Activated CD4-positive, alpha-beta T cell treated with anti-CD3 and anti-CD28 coated beads for 36 hours (primary cell): Measurements from ENCODE around the gene HYAL2. TPM values are rescaled to one million over a fixed set of nuclear protein-coding genes. Genes with fewer than 3 reads are reported as not detected.

Source experiments
- ATAC-seq: fragments of 200-7000 bp; cut with Tn5 transposase; one replicate; pipeline ENCODE4 v1.10.0; 2021; ENCODE audit warnings: mild to moderate bottlenecking, moderate library complexity
- CTCF ChIA-PET: fragments of 350-600 bp; sonication (Branson Sonifier 250); formaldehyde crosslinking; loops from one replicate; lab custom pipeline; 2021; ENCODE audit warnings: antibody characterized with exemption; lab: Charles Lee
- POLR2A ChIA-PET: fragments of 350-600 bp; sonication (Branson Sonifier 250); formaldehyde crosslinking; loops from one replicate; lab custom pipeline; 2021; ENCODE audit warnings: antibody characterized with exemption, inconsistent platforms; lab: Charles Lee
- DNase-seq: peaks from one replicate; pipeline ENCODE4 v3.0.0-alpha.2; 2020
- H3K27ac Mint-ChIP-seq: one replicate; pipeline ENCODE4 v1.8.0; 2021; ENCODE audit warnings: mixed read lengths
- H3K27me3 Mint-ChIP-seq: one replicate; pipeline ENCODE4 v1.8.0; 2021; ENCODE audit warnings: mixed read lengths
- H3K36me3 Mint-ChIP-seq: one replicate; pipeline ENCODE4 v1.8.0; 2021; ENCODE audit warnings: low read depth, mixed read lengths
- H3K4me1 Mint-ChIP-seq: one replicate; pipeline ENCODE4 v1.8.0; 2021; ENCODE audit warnings: mixed read lengths
- H3K4me3 Mint-ChIP-seq: one replicate; pipeline ENCODE4 v1.8.0; 2021; ENCODE audit warnings: mild to moderate bottlenecking, moderate library complexity, mixed read lengths
- H3K9me3 Mint-ChIP-seq: one replicate; pipeline ENCODE4 v1.8.0; 2021; ENCODE audit warnings: low read depth, mixed read lengths
- intact Hi-C, 2 experiments: fragments of 100-400 bp; cut with DNase I in 1 of 2; cut with micrococcal nuclease in 1 of 2; formaldehyde crosslinking; loops; one replicate each; pipeline versions ENCODE4 v1.14.2 to v1.15.1; 2022 to 2024; cut with DNase I, micrococcal nuclease
- total RNA-seq, 2 experiments: library from RNA; stranded (reverse); gene quantifications; one replicate each; pipeline ENCODE4 v1.2.3, GENCODE V29; 2021

HYAL2 gene
- 1 to 10 TPM; 4.7 to 5.1 TPM for total RNA-seq

- peak within 1 kb of the TSS; percentile 85 for H3K27ac Mint-ChIP-seq
- H3K36me3 Mint-ChIP-seq, result no peaks in the 10 kb centered on the region
- H3K27me3 Mint-ChIP-seq, result no peaks in the 10 kb centered on the region
- H3K4me3 Mint-ChIP-seq, result peak within 1 kb of the TSS; percentile 70
- ChIA-PET POLR2A (interaction anchor here (1.0 kb wide), 1 partner anchor 23 kb away, joined by 3 read pairs; the partner anchor contains the start of genes HYAL3 and NAA80), CTCF (interaction anchor here (0.7 to 3.4 kb wide), 4 partner anchors 9 to 59 kb away, joined by 3 to 27 read pairs (median 6); partner anchors contain the start of gene IFRD2)
- DNase-seq (no peak), ATAC-seq (no peak)
- peaks cover 36% of the 10 kb centered on the region for H3K4me1 Mint-ChIP-seq
- no peaks in the 10 kb centered on the region for H3K9me3 Mint-ChIP-seq
- intact Hi-C loops, result loop anchor here in 1 of 2 experiments (10.0 kb wide), 1 partner anchor 48 kb away; the partner anchor contains the start of gene LSMEM2
These were observed at the start of gene HYAL2 for GRCh38 chr3:50322386-50323091. Gene HYAL2, minus strand, starts transcription at chr3:50322745. Its CDS starts 2,256 bp downstream, at chr3:50320489.

- ATAC-seq (peak; percentile 10), DNase-seq (no peak)
- H3K4me3 Mint-ChIP-seq, result no peak overlapping the region
- H3K9me3 Mint-ChIP-seq, result no peaks in the 10 kb centered on the region
- intact Hi-C loops, result no loop called here
- H3K36me3 Mint-ChIP-seq, result no peaks in the 10 kb centered on the region
- H3K27ac Mint-ChIP-seq, result no peak overlapping the region
- peaks cover 11% of the 10 kb centered on the region for H3K4me1 Mint-ChIP-seq
- POLR2A ChIA-PET, result no interaction called here
- CTCF ChIA-PET, result no interaction called here
- H3K27me3 Mint-ChIP-seq, result no peaks in the 10 kb centered on the region
These were observed 48.7 kb upstream of the HYAL2 start for GRCh38 chr3:50371133-50371685.

GRCh38 chr3:50370594-50370993 lies 48.0 kb upstream of the HYAL2 start:
- intact Hi-C loops, result no loop called here
- H3K36me3 Mint-ChIP-seq, result no peaks in the 10 kb centered on the region
- no peaks in the 10 kb centered on the region for H3K9me3 Mint-ChIP-seq
- CTCF ChIA-PET, result interaction anchor here (0.7 kb wide), 2 partner anchors 94 to 172 kb away, joined by 3 to 4 read pairs; no protein-coding TSS in a partner anchor
- H3K4me3 Mint-ChIP-seq, result no peak overlapping the region
- DNase-seq, result no peak
- no peak overlapping the region for H3K27ac Mint-ChIP-seq
- H3K4me1 Mint-ChIP-seq, result peaks cover 18% of the 10 kb centered on the region
- POLR2A ChIA-PET, result no interaction called here
- peak; percentile 35 for ATAC-seq
- H3K27me3 Mint-ChIP-seq, result no peaks in the 10 kb centered on the region

- Mint-ChIP-seq H3K27me3 (no peaks in the 10 kb centered on the region), H3K9me3 (no peaks in the 10 kb centered on the region), H3K36me3 (no peaks in the 10 kb centered on the region), H3K4me1 (peaks cover 20% of the 10 kb centered on the region), H3K4me3 (no peak overlapping the region), H3K27ac (no peak overlapping the region)
- intact Hi-C loops, result no loop called here
- ATAC-seq (no peak), DNase-seq (no peak)
- ChIA-PET CTCF (no interaction called here), POLR2A (no interaction called here)
These were observed 46.6 kb upstream of the HYAL2 start for GRCh38 chr3:50369012-50369670.

- intact Hi-C loops, result loop anchor here (1.0 to 2.0 kb wide), 8 partner anchors 15 to 250 kb away; partner anchors contain the start of genes CYB561D2 (in 2 of the 2), NPRL2 (in 2 of the 2), C3orf18 (in 1 of the 2) and HYAL3 (in 1 of the 2)
- Mint-ChIP-seq H3K27ac (peak overlapping the region; percentile 74), H3K36me3 (no peaks in the 10 kb centered on the region), H3K9me3 (no peaks in the 10 kb centered on the region), H3K4me1 (peaks cover 12% of the 10 kb centered on the region), H3K27me3 (no peaks in the 10 kb centered on the region), H3K4me3 (peak overlapping the region; percentile 72)
- DNase-seq, result no peak
- CTCF ChIA-PET, result interaction anchor here (0.6 to 1.1 kb wide), 6 partner anchors 21 to 1438 kb away, joined by 3 to 4 read pairs (median 3); partner anchors contain the start of genes HYAL3 and NAA80
- no peak for ATAC-seq
- POLR2A ChIA-PET, result no interaction called here
These were observed 43.3 kb upstream of the HYAL2 start for GRCh38 chr3:50365842-50366220.

GRCh38 chr3:50365080-50365841 lies 42.7 kb upstream of the HYAL2 start:
- no peaks in the 10 kb centered on the region for H3K9me3 Mint-ChIP-seq
- peak overlapping the region; percentile 72 for H3K4me3 Mint-ChIP-seq
- DNase-seq (peak; percentile 98), ATAC-seq (peak; percentile 99)
- H3K36me3 Mint-ChIP-seq, result no peaks in the 10 kb centered on the region
- POLR2A ChIA-PET, result no interaction called here
- peaks cover 13% of the 10 kb centered on the region for H3K4me1 Mint-ChIP-seq
- CTCF ChIA-PET, result interaction anchor here (0.6 to 1.1 kb wide), 7 partner anchors 21 to 1438 kb away, joined by 3 to 4 read pairs (median 3); partner anchors contain the start of genes HYAL3 and NAA80
- H3K27ac Mint-ChIP-seq, result peak overlapping the region; percentile 74
- intact Hi-C loops, result loop anchor here (1.0 to 2.0 kb wide), 8 partner anchors 14 to 251 kb away; partner anchors contain the start of genes CYB561D2 (in 2 of the 2), NPRL2 (in 2 of the 2), C3orf18 (in 1 of the 2) and HYAL3 (in 1 of the 2)
- no peaks in the 10 kb centered on the region for H3K27me3 Mint-ChIP-seq

- ATAC-seq, result peak; percentile 18
- CTCF ChIA-PET, result interaction anchor here (0.6 to 1.1 kb wide), 4 partner anchors 20 to 288 kb away, joined by 3 to 4 read pairs (median 4); no protein-coding TSS in a partner anchor
These were observed 42.1 kb upstream of the HYAL2 start for GRCh38 chr3:50364573-50365079.

GRCh38 chr3:50359760-50360110 lies 37.2 kb upstream of the HYAL2 start:
- ATAC-seq, result peak; percentile 21

More at GRCh38 chr3:50364573-50365079, 42.1 kb upstream of the HYAL2 start:
- peak overlapping the region; percentile 37 for H3K27ac Mint-ChIP-seq
- no peak for DNase-seq
- H3K4me1 Mint-ChIP-seq, result peaks cover 19% of the 10 kb centered on the region
- H3K9me3 Mint-ChIP-seq, result no peaks in the 10 kb centered on the region
- no peaks in the 10 kb centered on the region for H3K36me3 Mint-ChIP-seq
- peak overlapping the region; percentile 72 for H3K4me3 Mint-ChIP-seq
- POLR2A ChIA-PET, result no interaction called here
- no peaks in the 10 kb centered on the region for H3K27me3 Mint-ChIP-seq
- intact Hi-C loops, result loop anchor here (1.0 to 2.0 kb wide), 8 partner anchors 14 to 252 kb away; partner anchors contain the start of genes CYB561D2 (in 2 of the 2), NPRL2 (in 2 of the 2), C3orf18 (in 1 of the 2) and HYAL3 (in 1 of the 2)

GRCh38 chr3:50358911-50359759 lies 36.6 kb upstream of the HYAL2 start, which contains the start of gene TMEM115:
Gene TMEM115, minus strand, starts transcription at chr3:50359521. Its CDS starts 458 bp downstream, at chr3:50359063.
- peak within 1 kb of the TSS; percentile 91 for H3K4me3 Mint-ChIP-seq
- intact Hi-C loops, result loop anchor here (1.0 to 10.0 kb wide), 11 partner anchors 8 to 1026 kb away; partner anchors contain the start of genes HYAL3 (in 2 of the 2), IFRD2 (in 2 of the 2), NAA80 (in 2 of the 2) and APEH (in 1 of the 2)
- POLR2A ChIA-PET, result interaction anchor here (1.4 kb wide), 1 partner anchor 9 kb away, joined by 6 read pairs; the partner anchor contains the start of genes CYB561D2 and NPRL2
- DNase-seq (peak; percentile 97), ATAC-seq (peak; percentile 100)
- no peaks in the 10 kb centered on the region for H3K27me3 Mint-ChIP-seq
- H3K9me3 Mint-ChIP-seq, result no peaks in the 10 kb centered on the region
- H3K27ac Mint-ChIP-seq, result peak within 1 kb of the TSS; percentile 94
- CTCF ChIA-PET, result interaction anchor here (0.6 to 1.0 kb wide), 3 partner anchors 9 to 193 kb away, joined by 3 to 5 read pairs (median 3); partner anchors contain the start of genes CYB561D2 and NPRL2
- peaks cover 37% of the 10 kb centered on the region for H3K4me1 Mint-ChIP-seq
- peaks cover 22% of the 10 kb centered on the region for H3K36me3 Mint-ChIP-seq

More at GRCh38 chr3:50359760-50360110, 37.2 kb upstream of the HYAL2 start:
- Mint-ChIP-seq H3K36me3 (peaks cover 16% of the 10 kb centered on the region), H3K27ac (peak overlapping the region; percentile 94), H3K9me3 (no peaks in the 10 kb centered on the region), H3K4me3 (peak overlapping the region; percentile 91), H3K4me1 (peaks cover 37% of the 10 kb centered on the region), H3K27me3 (no peaks in the 10 kb centered on the region)
- intact Hi-C loops, result loop anchor here (1.0 to 10.0 kb wide), 11 partner anchors 8 to 1026 kb away; partner anchors contain the start of genes HYAL3 (in 2 of the 2), IFRD2 (in 2 of the 2), NAA80 (in 2 of the 2) and APEH (in 1 of the 2)
- ChIA-PET CTCF (interaction anchor here (0.5 to 1.0 kb wide), 3 partner anchors 10 to 44 kb away, joined by 3 to 5 read pairs (median 3); partner anchors contain the start of genes CYB561D2 and NPRL2), POLR2A (interaction anchor here (0.6 to 1.4 kb wide), 2 partner anchors 9 to 13 kb away, joined by 3 to 6 read pairs; partner anchors contain the start of genes CYB561D2 and NPRL2)
- DNase-seq, result no peak
